Uterus (tissue), 4 donors: ENCODE results near the gene MSMO1. TPM values are rescaled to one million over a fixed set of nuclear protein-coding genes. Genes with fewer than 3 reads are reported as not detected.

Source experiments
- DNase-seq, 2 donors: peaks; one replicate each; pipeline ENCODE4 v3.0.0-alpha.2; 2019 to 2020
- H3K27ac ChIP-seq, 2 donors: fragments of 200-600 bp; sonication (generic); 1 replicate in 1 of 2; 2 replicates in 1 of 2; pipeline ENCODE4 v1.5.1; 2016 to 2018
- H3K27me3 ChIP-seq, 2 donors: fragments of 200-600 bp; sonication (generic); one replicate each; pipeline ENCODE4 v1.5.1; 2018 to 2019; ENCODE audit warnings: control low read depth in 1 of 2
- H3K36me3 ChIP-seq, 2 donors: fragments of 200-600 bp; sonication (generic); one replicate each; pipeline ENCODE4 v1.5.1; 2019; ENCODE audit warnings: control low read depth in 1 of 2
- H3K4me1 ChIP-seq, 2 donors: fragments of 200-600 bp; sonication (generic); one replicate each; pipeline ENCODE4 v1.5.1; 2018 to 2019; ENCODE audit warnings: control low read depth in 1 of 2
- H3K4me3 ChIP-seq, 2 donors: fragments of 200-600 bp; sonication (generic); 1 replicate in 1 of 2; 2 replicates in 1 of 2; pipeline ENCODE4 v1.5.1; 2018 to 2019; ENCODE audit warnings: mild to moderate bottlenecking in 1 of 2
- H3K9me3 ChIP-seq, 2 donors: fragments of 200-600 bp; sonication (generic); one replicate each; pipeline ENCODE4 v1.5.1; 2019; ENCODE audit warnings: control low read depth in 1 of 2
- CTCF ChIP-seq, 4 experiments: fragments of 200-600 bp in 2 of 4; fragments of 450-650 bp in 2 of 4; sonication (generic) in 2 of 4; IDR thresholded peaks; one replicate each; pipeline ENCODE4 v1.5.1; 2016 to 2019; ENCODE audit warnings: antibody characterized with exemption in 4 of 4, mild to moderate bottlenecking in 2 of 4, moderate library complexity in 1 of 4
- POLR2A ChIP-seq, 2 donors: fragments of 450-650 bp; IDR thresholded peaks; one replicate each; pipeline ENCODE4 v1.6.1; 2016; ENCODE audit warnings: antibody characterized with exemption in 2 of 2, mild to moderate bottlenecking in 1 of 2, moderate library complexity in 1 of 2
- intact Hi-C: fragments of 100-400 bp; cut with DNase I; formaldehyde crosslinking; loops from one replicate; pipeline ENCODE4 v1.15.1; 2023; ENCODE audit warnings: low total_unique reads
- total RNA-seq, 4 donors: library from RNA; depleted of rRNA in 3 of 4; stranded (reverse); fragments of >200 nt in 3 of 4; gene quantifications; one replicate each; pipeline versions ENCODE4 v1.1.0 to v1.2.4, GENCODE V29; 2014 to 2023
- donor health status: DM: yes; HTN: yes; CAD: no.

MSMO1 gene
- total RNA-seq, 4 donors from 2014 or later = 8.7 to 87.8 (median 18.9) TPM

GRCh38 chr4:165324918-165325304 lies 2.6 kb upstream of the MSMO1 start:
- intact Hi-C loops = no loop called here
- Histone ChIP-seq H3K4me1 (no peaks in the 10 kb centered on the region), H3K27ac (no peak overlapping the region), H3K36me3 (no peaks in the 10 kb centered on the region), H3K4me3 (no peak overlapping the region), H3K27me3 (no peaks in the 10 kb centered on the region), H3K9me3 (no peaks in the 10 kb centered on the region)
- TF ChIP-seq POLR2A (IDR thresholded peaks at IDR 0.05) (no peak), CTCF (IDR thresholded peaks at IDR 0.05) (no peak)
- no peak for DNase-seq

- Histone ChIP-seq H3K36me3 (no peaks in the 10 kb centered on the region), H3K9me3 (no peaks in the 10 kb centered on the region), H3K4me3 (peak overlapping the region in 1 of 2 donors; percentile 95), H3K27ac (peak overlapping the region; percentile 82 to 89), H3K27me3 (no peaks in the 10 kb centered on the region), H3K4me1 (no peaks in the 10 kb centered on the region)
- TF ChIP-seq POLR2A (IDR thresholded peaks at IDR 0.05) (no peak), CTCF (IDR thresholded peaks at IDR 0.05) (no peak)
- DNase-seq = no peak
- intact Hi-C loops = no loop called here
Measured at GRCh38 chr4:165325732-165326512, 1.5 kb upstream of the MSMO1 start.

- Histone ChIP-seq H3K27ac (peak overlapping the region; percentile 82 to 89), H3K4me3 (peak overlapping the region; percentile 81 to 95), H3K36me3 (no peaks in the 10 kb centered on the region), H3K4me1 (no peaks in the 10 kb centered on the region), H3K9me3 (no peaks in the 10 kb centered on the region), H3K27me3 (no peaks in the 10 kb centered on the region)
- TF ChIP-seq CTCF (IDR thresholded peaks at IDR 0.05) (no peak), POLR2A (IDR thresholded peaks at IDR 0.05) (no peak)
- DNase-seq = peak in 1 of 2 donors; percentile 42
- intact Hi-C loops = no loop called here
Measured at GRCh38 chr4:165326831-165327210, 648 bp upstream of the MSMO1 start.

- no peak for TF ChIP-seq POLR2A (IDR thresholded peaks at IDR 0.05)
- TF ChIP-seq CTCF (IDR thresholded peaks at IDR 0.05) = no peak
- peak overlapping the region; percentile 78 to 83 for H3K27ac ChIP-seq
- intact Hi-C loops = no loop called here
Measured at GRCh38 chr4:165328101-165328425, 594 bp downstream of the MSMO1 start.

GRCh38 chr4:165328708-165329107 lies 1.2 kb downstream of the MSMO1 start:
- H3K4me3 ChIP-seq = peak overlapping the region in 1 of 2 donors; percentile 95
- intact Hi-C loops = no loop called here
- H3K36me3 ChIP-seq = no peaks in the 10 kb centered on the region
- H3K27ac ChIP-seq = no peak overlapping the region
- no peak for DNase-seq
- H3K27me3 ChIP-seq = no peaks in the 10 kb centered on the region
- TF ChIP-seq POLR2A (IDR thresholded peaks at IDR 0.05) (no peak), CTCF (IDR thresholded peaks at IDR 0.05) (no peak)
- H3K4me1 ChIP-seq = no peaks in the 10 kb centered on the region
- H3K9me3 ChIP-seq = no peaks in the 10 kb centered on the region

More at GRCh38 chr4:165328101-165328425, 594 bp downstream of the MSMO1 start:
- H3K36me3 ChIP-seq = no peaks in the 10 kb centered on the region
- DNase-seq = no peak
- peak overlapping the region; percentile 81 to 95 for H3K4me3 ChIP-seq
- no peaks in the 10 kb centered on the region for H3K4me1 ChIP-seq
- no peaks in the 10 kb centered on the region for H3K9me3 ChIP-seq
- H3K27me3 ChIP-seq = no peaks in the 10 kb centered on the region
